ENCODE results near the gene TOX3. TPM values are rescaled to one million over a fixed set of nuclear protein-coding genes. Genes with fewer than 3 reads are reported as not detected.

TOX3 gene
- total and polyA plus RNA-seq, 2 of the 8 experiments (the other 6 are each of a cell fraction or from before 2014, with no cell fraction given), result 16.7 to 31.2 TPM

DNA sequence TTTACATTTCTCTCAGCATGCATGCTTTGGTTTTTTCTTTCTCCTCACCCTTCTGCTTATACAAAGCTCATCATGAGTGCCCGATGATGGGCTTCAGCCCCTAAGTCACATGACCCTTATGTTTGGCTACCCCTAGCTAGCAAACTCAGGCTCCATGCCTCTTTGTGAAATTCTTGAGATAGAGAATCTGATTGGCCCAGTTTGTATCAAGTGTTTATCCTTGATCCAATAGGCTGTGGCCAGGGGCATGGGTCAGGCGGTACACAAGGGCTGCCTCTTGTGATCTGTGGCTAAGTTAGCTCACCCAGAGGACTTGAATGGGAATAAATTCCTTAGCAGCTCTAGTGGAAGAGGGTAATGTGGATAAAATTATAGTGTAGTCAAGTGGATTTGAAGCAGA, 11.5 kb upstream of the TOX3 start (continued):
- TF ChIP-seq, protein P1, sequence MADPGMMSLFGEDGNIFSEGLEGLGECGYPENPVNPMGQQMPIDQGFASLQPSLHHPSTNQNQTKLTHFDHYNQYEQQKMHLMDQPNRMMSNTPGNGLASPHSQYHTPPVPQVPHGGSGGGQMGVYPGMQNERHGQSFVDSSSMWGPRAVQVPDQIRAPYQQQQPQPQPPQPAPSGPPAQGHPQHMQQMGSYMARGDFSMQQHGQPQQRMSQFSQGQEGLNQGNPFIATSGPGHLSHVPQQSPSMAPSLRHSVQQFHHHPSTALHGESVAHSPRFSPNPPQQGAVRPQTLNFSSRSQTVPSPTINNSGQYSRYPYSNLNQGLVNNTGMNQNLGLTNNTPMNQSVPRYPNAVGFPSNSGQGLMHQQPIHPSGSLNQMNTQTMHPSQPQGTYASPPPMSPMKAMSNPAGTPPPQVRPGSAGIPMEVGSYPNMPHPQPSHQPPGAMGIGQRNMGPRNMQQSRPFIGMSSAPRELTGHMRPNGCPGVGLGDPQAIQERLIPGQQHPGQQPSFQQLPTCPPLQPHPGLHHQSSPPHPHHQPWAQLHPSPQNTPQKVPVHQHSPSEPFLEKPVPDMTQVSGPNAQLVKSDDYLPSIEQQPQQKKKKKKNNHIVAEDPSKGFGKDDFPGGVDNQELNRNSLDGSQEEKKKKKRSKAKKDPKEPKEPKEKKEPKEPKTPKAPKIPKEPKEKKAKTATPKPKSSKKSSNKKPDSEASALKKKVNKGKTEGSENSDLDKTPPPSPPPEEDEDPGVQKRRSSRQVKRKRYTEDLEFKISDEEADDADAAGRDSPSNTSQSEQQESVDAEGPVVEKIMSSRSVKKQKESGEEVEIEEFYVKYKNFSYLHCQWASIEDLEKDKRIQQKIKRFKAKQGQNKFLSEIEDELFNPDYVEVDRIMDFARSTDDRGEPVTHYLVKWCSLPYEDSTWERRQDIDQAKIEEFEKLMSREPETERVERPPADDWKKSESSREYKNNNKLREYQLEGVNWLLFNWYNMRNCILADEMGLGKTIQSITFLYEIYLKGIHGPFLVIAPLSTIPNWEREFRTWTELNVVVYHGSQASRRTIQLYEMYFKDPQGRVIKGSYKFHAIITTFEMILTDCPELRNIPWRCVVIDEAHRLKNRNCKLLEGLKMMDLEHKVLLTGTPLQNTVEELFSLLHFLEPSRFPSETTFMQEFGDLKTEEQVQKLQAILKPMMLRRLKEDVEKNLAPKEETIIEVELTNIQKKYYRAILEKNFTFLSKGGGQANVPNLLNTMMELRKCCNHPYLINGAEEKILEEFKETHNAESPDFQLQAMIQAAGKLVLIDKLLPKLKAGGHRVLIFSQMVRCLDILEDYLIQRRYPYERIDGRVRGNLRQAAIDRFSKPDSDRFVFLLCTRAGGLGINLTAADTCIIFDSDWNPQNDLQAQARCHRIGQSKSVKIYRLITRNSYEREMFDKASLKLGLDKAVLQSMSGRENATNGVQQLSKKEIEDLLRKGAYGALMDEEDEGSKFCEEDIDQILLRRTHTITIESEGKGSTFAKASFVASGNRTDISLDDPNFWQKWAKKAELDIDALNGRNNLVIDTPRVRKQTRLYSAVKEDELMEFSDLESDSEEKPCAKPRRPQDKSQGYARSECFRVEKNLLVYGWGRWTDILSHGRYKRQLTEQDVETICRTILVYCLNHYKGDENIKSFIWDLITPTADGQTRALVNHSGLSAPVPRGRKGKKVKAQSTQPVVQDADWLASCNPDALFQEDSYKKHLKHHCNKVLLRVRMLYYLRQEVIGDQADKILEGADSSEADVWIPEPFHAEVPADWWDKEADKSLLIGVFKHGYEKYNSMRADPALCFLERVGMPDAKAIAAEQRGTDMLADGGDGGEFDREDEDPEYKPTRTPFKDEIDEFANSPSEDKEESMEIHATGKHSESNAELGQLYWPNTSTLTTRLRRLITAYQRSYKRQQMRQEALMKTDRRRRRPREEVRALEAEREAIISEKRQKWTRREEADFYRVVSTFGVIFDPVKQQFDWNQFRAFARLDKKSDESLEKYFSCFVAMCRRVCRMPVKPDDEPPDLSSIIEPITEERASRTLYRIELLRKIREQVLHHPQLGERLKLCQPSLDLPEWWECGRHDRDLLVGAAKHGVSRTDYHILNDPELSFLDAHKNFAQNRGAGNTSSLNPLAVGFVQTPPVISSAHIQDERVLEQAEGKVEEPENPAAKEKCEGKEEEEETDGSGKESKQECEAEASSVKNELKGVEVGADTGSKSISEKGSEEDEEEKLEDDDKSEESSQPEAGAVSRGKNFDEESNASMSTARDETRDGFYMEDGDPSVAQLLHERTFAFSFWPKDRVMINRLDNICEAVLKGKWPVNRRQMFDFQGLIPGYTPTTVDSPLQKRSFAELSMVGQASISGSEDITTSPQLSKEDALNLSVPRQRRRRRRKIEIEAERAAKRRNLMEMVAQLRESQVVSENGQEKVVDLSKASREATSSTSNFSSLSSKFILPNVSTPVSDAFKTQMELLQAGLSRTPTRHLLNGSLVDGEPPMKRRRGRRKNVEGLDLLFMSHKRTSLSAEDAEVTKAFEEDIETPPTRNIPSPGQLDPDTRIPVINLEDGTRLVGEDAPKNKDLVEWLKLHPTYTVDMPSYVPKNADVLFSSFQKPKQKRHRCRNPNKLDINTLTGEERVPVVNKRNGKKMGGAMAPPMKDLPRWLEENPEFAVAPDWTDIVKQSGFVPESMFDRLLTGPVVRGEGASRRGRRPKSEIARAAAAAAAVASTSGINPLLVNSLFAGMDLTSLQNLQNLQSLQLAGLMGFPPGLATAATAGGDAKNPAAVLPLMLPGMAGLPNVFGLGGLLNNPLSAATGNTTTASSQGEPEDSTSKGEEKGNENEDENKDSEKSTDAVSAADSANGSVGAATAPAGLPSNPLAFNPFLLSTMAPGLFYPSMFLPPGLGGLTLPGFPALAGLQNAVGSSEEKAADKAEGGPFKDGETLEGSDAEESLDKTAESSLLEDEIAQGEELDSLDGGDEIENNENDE (IDR thresholded peaks at IDR 0.05; ENCODE audit: insufficient replicate concordance, low read length), result no peak
- TF ChIP-seq, protein P2, sequence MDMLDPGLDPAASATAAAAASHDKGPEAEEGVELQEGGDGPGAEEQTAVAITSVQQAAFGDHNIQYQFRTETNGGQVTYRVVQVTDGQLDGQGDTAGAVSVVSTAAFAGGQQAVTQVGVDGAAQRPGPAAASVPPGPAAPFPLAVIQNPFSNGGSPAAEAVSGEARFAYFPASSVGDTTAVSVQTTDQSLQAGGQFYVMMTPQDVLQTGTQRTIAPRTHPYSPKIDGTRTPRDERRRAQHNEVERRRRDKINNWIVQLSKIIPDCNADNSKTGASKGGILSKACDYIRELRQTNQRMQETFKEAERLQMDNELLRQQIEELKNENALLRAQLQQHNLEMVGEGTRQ (IDR thresholded peaks at IDR 0.05; ENCODE audit: low read length), result no peak
- no peak for TF ChIP-seq GTF2F1 (IDR thresholded peaks at IDR 0.05; ENCODE audit: borderline replicate concordance, low read depth, low read length)
- no peak for TF ChIP-seq ZNF274 (IDR thresholded peaks at IDR 0.05; ENCODE audit: borderline replicate concordance, extremely low read depth, low read length)
- no peak for TF ChIP-seq KDM5A (IDR thresholded peaks at IDR 0.05; ENCODE audit: low read length)
- TF ChIP-seq MAFK (IDR thresholded peaks at IDR 0.05; ENCODE audit: low read depth, low read length), result no peak
- TF ChIP-seq JUN (IDR thresholded peaks at IDR 0.05; ENCODE audit: low read depth, low read length), result no peak
- TF ChIP-seq, protein P3, sequence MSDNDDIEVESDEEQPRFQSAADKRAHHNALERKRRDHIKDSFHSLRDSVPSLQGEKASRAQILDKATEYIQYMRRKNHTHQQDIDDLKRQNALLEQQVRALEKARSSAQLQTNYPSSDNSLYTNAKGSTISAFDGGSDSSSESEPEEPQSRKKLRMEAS (IDR thresholded peaks at IDR 0.05), result no peak
- TF ChIP-seq BRCA1 (IDR thresholded peaks at IDR 0.05; ENCODE audit: low read depth, low read length), result no peak
- TF ChIP-seq SP1 (IDR thresholded peaks at IDR 0.05; ENCODE audit: low read depth, low read length), result no peak
- no peak for TF ChIP-seq HDAC2 (IDR thresholded peaks at IDR 0.05; ENCODE audit: borderline replicate concordance in 1 of 2, low read depth in 2 of 2, low read length in 2 of 2)

Data from H1 (cell line).